GM21529 (cell line): ENCODE results near the gene TPK1.
"Not testable (repeated sequence)": the region's sequence is repeated elsewhere in the genome, so short reads cannot be mapped to it uniquely, and the experiment has no call there.

Experiments
- ATAC-seq: cut with Tn5 transposase; IDR thresholded peaks from one replicate; pipeline ENCODE4 v1.9.1; 2021; ENCODE audit not compliant: unreplicated experiment

Gene TPK1

DNA sequence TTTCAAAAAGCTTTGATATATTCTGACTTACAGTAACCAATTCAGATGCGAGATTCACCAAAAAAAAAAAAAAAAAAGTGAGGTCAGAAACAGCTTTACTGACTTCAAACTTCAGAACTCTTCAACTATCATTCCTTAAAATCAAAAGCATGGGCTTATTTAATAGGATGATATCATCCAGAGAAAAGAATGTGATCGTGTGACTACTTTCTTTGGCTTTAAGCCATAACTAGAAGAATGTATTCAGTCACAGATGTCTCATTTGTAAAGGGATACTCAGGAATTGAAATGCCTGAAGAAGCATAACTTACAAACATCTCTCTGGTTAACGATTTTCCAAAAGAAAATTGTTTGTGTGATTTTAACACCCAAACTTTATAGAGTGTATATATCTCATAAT lies 11.5 kb downstream of the TPK1 start:
- no peak for ATAC-seq

DNA sequence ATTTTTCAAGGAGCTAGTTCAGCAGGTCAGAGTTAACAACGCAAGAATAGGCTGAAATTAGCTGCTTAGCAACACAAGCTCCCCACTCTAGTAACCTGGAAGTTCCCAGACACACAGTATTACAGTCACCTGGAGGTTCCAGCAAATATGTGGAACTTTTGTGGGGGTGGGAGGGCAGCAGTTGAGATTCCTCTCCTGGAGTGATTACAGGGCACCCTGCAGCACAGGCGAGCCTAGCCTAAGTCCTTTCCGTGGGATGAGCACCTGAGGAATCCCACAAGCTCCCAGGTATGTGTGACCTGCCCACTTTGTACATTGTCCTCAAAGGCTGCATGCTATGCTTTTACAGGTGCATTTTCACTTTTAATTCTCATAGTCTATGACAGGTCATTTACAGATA lies 13.6 kb downstream of the TPK1 start:
- ATAC-seq = no peak

DNA sequence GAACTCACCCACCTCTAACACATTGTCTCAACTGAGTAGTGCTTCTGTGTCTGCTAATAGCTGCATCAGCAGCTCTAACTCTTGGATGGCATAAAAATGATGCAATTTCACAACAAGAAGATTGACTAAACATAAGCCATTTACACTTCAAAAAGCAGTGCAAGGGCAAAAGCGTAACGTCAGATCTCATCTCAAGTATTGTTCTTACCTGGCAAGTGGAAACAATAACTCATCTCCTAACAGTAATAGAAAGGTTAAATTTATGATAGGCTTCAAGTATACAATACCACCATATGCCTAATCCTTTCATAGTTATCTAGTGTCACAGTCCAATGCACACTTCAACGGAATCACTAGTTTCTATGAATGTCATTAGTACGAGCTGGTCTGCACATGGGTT lies 14.8 kb downstream of the TPK1 start:
- ATAC-seq = peak; percentile 50

- ATAC-seq = no peak
Observed at GRCh38 chr7:144820552-144820951, 15.3 kb downstream of the TPK1 start.

DNA sequence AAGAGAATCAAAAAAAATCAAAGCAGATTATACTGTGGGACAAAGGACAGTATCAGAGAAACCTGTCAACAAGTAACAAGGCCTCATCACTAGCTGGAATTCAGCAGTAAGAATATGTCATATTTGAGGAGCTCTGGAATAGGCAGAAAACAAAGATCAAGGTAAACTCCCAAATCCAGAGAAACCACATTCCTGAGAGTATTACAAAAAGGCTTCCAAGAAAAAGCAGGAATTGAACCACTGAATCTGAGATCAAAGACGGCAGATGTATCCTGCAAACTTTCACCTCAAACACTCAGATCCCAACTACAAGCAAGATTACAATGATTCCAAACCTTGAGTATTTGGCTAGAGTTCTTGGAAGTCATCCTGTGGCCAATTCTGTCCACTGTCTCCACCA lies 16.3 kb downstream of the TPK1 start:
- no peak for ATAC-seq

DNA sequence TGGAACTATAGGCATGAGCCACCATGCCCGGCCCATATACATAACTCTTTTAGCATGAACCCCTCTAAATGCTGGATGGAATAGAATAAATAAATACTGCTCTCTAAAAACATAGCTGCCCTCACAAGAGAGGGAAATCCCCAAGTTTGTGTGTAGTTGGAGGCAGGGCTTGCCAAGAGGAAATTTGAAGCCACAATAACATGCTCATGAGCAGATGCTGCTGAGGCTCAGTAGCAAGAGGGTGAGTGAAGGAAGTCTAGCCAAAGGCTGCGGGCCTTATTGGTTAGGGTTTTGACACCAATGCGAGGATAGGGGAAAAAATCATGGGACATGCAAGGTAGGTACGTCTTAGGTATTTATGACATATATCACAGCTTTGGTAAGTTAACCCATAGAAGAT lies 17.3 kb downstream of the TPK1 start:
- ATAC-seq = peak; percentile 77

GRCh38 chr7:144817001-144817400 lies 18.9 kb downstream of the TPK1 start:
- ATAC-seq = no peak

DNA sequence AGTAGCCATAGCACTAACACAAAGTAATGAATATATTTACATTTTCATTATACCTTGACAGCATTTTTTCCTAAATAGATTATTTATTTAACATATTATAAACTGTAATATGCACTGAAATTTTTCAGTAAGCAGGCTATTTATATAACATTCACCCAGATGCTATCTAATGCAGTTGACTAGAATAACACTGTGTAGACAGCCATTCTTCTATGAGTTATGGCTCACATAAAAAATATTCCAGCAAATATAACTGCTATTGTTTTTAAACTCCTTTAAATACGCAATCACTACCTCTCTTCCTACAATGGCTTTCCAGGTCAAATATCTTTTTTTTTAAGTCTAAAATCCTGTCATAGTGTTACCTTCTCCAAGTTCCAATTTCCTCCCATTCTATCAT lies 21.6 kb downstream of the TPK1 start:
- no peak for ATAC-seq

- peak; percentile 96 for ATAC-seq
Observed at GRCh38 chr7:144812379-144813283, 23.2 kb downstream of the TPK1 start.

GRCh38 chr7:144805627-144806239 lies 30.1 kb downstream of the TPK1 start:
- ATAC-seq = no peak

- not testable (repeated sequence) for ATAC-seq
Observed at GRCh38 chr7:144800678-144801436, 35.0 kb downstream of the TPK1 start.

GRCh38 chr7:144796919-144797318 lies 38.9 kb downstream of the TPK1 start:
- no peak for ATAC-seq

DNA sequence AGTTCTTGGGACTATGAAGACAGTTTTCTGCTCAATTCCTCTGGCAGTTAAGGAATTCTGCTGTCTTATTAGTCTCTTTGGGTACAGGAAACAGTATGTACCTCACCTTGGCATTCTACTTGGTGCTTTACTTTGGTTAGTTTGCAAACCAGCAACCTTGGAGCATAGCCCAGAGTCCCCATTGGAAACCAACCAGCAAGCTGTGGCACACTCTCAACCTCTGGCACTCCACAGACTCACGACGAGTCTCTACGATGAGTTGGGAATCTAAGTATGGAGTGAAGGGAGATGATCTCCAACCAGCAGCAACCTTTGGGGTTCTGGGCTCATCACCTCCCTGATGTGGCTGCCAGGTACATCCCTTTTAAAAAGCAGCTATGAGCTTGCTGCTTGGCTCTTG lies 43.8 kb downstream of the TPK1 start:
- ATAC-seq = no peak

DNA sequence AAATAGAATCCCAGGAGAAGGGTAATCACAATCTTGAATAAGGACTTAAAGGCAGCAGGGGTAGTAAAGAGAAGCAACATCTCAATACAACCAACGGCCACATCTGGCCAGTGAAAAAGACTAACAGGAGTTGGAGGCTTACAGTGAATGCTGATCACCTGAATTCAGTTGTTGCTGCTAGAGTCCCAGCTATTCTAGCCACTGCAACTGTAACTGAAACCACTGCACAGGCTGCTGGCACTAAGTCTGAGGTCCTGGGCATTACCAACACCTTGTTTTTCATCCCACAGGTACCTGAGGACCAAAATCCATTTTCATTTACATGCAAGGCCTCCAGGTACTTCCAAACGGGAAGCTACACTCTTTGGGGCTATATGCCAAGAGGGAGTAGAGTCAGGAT lies 44.4 kb downstream of the TPK1 start:
- no peak for ATAC-seq

DNA sequence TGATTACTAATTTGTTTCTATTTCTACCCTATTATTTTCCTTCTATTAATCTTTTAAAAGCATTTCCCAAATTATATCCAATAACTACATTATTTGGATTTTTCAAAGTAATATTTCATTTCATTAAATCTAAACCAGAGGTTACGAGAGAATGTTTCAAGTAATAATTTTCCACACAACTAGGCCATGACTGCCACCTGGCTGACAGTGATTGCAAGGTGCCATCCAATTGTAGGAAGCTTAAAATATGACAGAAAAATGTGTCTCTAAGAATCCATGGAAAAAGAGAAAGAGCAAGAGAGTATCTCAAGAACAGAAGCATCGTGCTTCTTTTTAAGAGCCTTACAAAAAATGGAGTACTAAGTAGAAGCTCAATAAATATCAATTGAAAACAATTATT lies 48.7 kb downstream of the TPK1 start:
- ATAC-seq = no peak

DNA sequence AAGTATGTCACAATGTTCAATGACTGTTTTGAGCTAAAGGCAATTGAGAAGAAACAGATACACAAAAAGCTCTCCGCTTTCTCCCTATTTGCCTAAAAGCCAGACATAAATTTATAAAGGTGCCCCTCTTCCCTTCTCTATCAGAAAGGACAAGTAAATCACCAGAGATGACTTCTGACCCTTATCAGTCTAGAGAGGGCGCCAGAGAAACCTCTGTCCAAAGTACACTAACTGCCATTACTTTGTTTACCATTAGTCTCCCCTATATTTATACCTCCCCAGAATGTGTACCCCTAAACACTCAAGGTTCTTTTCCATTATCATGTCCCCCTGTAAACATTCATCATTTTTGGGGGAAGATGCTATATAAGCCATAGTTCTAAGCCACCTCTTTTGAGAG lies 49.3 kb downstream of the TPK1 start:
- peak; percentile 55 for ATAC-seq

- no peak for ATAC-seq
Observed at GRCh38 chr7:144786079-144786478, 49.8 kb downstream of the TPK1 start.

DNA sequence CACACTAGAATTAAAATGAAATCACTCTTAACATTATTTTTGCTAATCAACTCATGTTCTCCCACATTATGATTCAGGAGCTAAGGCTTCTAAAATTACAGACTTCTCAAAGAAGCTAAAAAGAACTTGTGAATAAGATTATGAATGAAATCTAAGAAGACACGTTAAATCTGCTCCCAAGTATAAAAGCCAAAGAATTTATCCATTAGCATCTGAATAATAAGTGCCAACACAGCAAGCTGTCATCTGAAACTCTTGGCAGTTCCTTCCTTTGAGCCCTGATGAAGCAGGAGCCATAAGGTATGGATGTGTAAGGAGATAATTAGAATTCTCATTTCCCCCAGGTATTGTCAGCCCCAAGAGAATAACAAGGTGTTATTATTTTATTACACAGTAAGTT lies 50.3 kb downstream of the TPK1 start:
- no peak for ATAC-seq

GRCh38 chr7:144784943-144785342 lies 50.9 kb downstream of the TPK1 start:
- no peak for ATAC-seq

GRCh38 chr7:144784441-144784840 lies 51.4 kb downstream of the TPK1 start:
- no peak for ATAC-seq

GRCh38 chr7:144782883-144783282 lies 53.0 kb downstream of the TPK1 start:
- no peak for ATAC-seq

GRCh38 chr7:144780071-144780608 lies 55.7 kb downstream of the TPK1 start:
- ATAC-seq = no peak
